Activated T-cell treated with anti-CD3 and anti-CD28 coated beads for 4 hours (primary cell): ENCODE results near the gene DPF3.

Source experiments
- DNase-seq: peaks from one replicate; pipeline ENCODE4 v3.0.0-alpha.2; 2020

DPF3 gene

DNA sequence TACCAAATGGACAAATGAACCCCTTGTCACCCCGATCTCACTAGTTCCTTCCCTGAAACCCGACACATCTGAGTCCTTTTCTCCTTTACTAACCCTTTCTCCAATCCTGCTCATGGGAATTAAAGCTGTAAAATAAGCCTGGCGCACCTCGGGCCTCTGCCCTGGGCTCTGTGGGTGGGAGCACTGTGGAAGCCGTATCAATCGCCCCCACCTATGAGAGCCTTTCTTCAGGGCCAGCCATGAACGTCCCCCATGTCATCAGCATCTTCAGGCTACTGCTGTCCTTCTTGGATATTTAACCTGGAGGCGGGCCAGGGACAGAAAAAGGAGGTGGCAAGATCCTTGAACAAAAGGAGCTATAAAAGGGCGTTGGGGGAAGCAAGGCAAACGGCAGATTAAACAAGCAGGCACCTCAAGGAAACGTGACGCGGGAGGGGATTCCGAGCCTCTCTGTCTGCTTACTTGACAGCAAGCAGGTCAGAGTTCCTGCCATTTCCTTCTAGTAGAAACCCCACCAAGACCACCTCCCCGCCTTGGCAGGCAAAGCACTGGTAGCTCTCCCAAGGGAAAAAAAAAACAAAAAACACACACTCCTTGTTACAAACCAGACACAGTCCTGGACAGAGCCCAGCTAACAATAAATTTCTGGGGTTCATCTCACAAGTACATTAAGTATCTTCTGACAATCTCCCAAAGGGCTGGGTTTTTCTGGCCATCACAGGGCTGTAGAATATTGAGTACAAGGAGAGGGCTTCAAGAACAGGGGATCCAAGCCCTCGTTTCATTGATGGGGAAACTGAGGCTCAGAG, 62.9 kb downstream of the DPF3 start:
- no peak for DNase-seq

GRCh38 chr14:72830356-72830755, 63.5 kb downstream of the DPF3 start:
- no peak for DNase-seq

- DNase-seq = no peak
These were observed 65.3 kb downstream of the DPF3 start for GRCh38 chr14:72828604-72829003.

GRCh38 chr14:72826039-72826438, 67.9 kb downstream of the DPF3 start:
- DNase-seq = no peak

DNA sequence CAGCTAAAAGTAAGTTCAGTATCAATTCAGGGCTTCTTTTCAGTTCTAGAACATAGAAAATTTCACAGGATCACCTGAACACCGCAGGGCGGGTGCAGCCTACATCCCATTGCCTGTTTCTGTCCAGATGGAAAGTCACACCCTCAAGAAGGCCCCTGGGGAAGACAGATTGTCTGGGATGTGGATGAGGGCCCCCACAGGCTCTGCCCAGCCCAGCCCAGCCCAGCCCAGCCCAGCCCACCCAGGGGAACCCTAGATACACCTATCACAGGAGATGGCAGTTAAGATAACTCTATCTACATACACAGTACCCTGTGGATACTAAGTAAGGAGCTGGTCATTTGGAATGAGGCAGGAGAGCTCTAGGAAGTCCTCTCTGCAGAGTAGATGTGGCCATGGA, 68.4 kb downstream of the DPF3 start:
- DNase-seq = no peak

- no peak for DNase-seq
These were observed 69.8 kb downstream of the DPF3 start for GRCh38 chr14:72824051-72824450.

DNA sequence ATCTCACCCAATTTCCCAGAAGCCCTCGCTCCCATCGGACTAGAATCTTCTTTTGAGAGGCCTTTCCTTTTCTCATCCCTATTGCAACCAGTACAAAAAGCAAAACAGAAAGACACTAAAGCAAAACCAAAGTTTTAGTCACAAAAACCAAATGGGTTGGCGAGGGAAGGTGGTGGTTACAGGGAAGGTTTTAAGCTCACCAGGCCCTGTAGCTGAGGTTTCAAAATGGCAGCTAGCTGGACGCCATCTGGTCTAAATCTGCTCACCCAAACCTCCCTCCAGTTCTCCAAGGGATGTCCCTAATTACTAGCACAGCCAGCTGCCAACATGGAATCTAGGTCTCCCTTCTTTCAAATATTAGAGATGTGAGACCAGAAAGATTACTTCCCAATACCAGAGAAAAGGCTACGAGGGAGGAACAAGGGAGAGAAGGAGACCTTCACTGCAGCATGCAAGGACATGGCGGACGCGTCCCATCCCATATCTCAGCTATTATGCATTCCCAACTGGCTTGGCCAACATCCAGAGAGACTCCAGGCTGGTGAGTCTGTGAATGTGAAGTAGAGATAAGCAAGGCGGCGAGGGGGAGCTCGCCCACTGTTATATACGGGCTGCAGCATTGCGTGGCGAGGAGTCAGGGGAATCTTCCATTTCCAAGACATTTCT, 70.8 kb downstream of the DPF3 start:
- no peak for DNase-seq

DNA sequence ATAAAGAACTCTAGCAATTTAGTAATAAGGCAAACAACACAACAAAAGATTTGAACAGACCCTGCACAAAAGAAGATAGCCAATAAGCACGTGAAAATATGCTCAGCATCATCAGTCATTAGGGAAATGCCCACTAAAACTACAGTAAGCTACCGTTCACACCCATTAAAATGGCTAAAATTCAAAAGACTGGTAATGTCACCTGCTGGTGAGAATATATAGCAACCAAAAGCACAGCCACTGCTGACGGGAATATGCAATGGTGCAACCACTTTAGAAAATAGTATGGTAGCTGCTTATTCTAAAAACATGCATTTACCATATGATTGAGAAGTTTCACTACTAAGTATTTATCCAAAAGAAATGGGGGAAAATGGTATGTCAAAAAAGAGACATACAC, 74.9 kb downstream of the DPF3 start:
- no peak for DNase-seq

DNA sequence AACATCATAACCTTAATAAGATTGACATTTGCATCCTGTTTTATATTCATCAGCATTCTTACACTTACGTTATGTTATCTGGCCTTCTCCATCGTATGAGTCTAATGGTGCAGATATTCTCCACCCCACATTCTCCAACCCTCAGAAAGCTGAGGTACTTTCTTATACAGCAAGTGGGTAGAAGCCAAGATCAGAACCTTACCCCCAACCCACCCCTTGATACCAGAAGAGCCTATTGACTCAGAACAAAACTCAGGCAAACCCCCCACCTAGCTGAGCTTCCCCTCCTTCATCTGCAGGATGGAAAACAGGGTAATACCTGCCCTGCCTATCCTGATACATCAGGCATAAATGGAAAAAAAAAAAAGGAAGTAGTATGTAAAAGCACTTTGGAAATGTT, 77.6 kb downstream of the DPF3 start:
- DNase-seq = no peak

DNA sequence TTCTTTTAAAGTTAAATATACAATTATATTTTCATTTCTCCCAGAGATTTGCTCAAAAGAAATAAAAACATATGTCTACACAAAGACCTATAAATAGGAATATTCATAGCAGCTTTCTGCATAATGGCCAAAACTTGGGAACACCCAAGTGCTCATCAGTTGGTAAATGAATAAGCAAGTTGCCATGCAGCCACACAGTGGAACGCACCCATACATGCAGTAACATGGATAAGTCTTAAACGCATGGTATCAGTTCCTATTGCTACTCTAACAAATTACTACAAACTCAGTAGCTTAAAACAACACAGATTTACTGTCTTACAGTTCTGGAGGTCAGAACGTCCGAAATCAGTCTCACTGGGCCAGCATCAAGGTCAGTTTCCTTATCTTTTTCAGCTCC, 78.5 kb downstream of the DPF3 start:
- DNase-seq = no peak

GRCh38 chr14:72812292-72812851, 81.5 kb downstream of the DPF3 start:
- no peak for DNase-seq

GRCh38 chr14:72810201-72810600, 83.7 kb downstream of the DPF3 start:
- peak; percentile 32 for DNase-seq

GRCh38 chr14:72809063-72809462, 84.8 kb downstream of the DPF3 start:
- no peak for DNase-seq

GRCh38 chr14:72808564-72808963, 85.3 kb downstream of the DPF3 start:
- DNase-seq = no peak

- no peak for DNase-seq
These were observed 91.3 kb downstream of the DPF3 start for GRCh38 chr14:72802588-72802946.

GRCh38 chr14:72801836-72802587, 91.9 kb downstream of the DPF3 start:
- no peak for DNase-seq

- DNase-seq = no peak
These were observed 92.5 kb downstream of the DPF3 start for GRCh38 chr14:72801381-72801812.

DNA sequence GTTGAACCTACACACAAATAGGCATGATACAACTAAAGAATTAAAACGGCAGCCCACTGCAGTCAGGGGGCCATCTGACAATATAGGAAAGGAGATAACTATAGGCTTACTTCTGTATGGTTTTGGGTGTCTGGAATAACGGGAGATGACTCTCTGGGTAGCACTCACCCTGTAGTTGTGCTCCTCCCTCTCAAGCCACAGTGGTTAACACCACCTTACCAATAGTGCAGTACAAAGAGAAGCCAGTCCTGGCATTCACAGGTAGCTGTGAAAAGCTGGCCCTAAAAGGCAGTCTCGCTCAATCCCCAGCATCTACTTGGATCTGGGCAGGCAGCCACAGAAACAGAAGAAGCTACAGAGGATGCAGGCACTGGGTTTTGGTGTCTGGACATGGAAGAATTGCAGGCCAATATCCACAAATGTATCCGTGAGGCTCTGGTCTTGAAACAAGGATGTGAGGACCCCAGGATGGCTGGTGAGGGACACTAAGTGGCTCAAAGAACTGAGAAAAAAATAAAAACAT, 93.0 kb downstream of the DPF3 start:
- no peak for DNase-seq

DNA sequence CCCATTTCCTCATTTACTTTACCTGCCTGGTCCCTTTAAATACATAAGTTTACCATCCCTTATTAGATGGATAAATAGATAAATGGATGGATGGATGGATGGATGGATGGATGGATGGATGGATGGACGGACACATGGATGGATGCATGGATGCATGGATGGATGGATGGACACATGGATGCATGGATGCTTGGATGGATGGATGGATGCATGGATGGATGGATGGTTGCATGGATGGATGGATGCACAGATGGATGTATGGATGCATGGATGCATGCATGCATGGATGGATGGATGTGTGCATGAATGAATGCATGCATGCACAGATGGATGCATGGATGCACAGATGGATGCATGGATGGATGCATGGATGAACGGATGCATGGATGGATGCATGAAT, 93.6 kb downstream of the DPF3 start:
- DNase-seq = no peak

- DNase-seq = no peak
These were observed 97.0 kb downstream of the DPF3 start for GRCh38 chr14:72796935-72797334.

DNA sequence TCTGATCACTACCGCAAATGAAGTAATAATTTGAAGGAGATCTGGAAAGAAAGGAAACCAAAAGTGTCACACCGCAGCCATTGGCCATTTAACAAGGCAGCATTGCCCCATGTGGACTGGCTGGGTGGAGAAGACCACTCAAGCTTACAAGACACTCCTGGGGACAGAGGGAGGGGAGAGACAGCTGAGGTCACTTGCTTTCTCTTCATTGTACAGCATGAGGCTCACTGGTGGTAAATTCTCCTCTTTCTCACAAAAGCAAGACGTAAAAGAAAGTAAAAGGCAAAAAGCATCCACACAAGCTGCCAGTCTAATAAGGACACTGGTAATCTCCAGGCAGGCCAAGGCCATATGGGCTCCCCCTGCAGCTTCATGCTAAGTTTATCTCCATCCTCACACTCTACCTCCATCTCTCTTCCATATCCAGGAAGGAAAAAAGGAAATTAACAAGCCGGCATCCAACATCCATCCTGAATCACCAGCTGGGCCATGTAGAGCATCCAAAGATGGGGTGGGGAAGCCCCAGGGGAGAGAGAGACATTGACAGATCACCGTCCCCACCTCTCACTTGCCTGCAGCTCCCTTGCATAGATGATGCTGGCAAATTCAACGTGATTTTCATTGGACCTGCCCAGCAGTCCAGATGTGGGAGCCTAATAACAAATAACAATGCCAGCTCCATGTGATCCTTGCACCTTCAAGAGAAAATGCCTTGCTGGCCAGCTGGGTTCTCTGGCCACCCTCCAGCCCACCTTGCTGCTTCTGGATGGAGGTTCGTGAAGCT, 100.6 kb downstream of the DPF3 start:
- DNase-seq = no peak

DNA sequence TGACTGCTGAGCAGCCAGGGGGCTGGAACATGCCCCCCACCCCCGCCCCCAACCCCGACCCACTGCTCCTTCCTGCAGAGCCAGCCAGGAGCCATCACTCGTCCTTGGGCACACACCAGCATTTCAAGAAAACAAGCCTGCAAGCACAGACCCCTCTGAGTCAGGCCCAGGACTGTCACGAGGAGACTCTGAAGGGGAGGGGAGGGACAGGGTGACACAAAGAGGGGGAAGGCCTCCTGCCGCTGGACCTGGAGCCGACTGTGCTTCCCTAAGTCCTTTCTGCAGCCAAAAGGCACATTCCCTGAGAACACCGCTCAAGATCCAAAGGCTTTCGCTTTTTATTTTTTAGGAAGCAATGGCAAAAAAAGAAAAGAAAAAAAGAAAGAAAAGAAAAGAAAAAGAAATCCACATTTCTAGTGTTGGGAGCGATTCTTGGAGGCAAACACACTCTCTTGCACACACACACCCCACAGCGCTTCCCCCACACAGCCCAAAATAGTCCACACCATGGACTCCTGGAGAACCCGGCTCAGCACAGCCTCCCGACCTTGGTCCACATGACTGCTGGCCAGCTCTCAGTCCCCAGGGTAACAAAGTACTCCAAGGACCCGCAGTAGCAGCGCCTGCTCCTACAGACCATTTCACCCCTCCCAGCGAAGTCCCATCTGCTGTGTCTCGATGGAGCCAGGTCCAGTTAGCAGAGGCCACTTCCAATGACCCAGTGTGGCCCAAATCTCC, 101.7 kb downstream of the DPF3 start:
- DNase-seq = no peak
